Mesenchymal stem cell (in vitro differentiated cells and primary cell): Measurements from ENCODE around the gene COL4A4.

Experiments
- DNase-seq: peaks from one replicate; pipeline ENCODE4 v3.0.0-alpha.2; 2013
- H2AFZ ChIP-seq: one replicate; pipeline ENCODE4 v1.6.1; 2013; ENCODE audit warnings: low read depth, mild to moderate bottlenecking, control low read depth, inconsistent platforms, low read length, moderate library complexity
- H2AK5ac ChIP-seq: 2 replicates; pipeline ENCODE4 v1.6.1; 2013; ENCODE audit warnings: low read length, moderate library complexity, mild to moderate bottlenecking, inconsistent platforms; ENCODE audit not compliant: severe bottlenecking
- H2BK120ac ChIP-seq: one replicate; pipeline ENCODE4 v1.6.1; 2013; ENCODE audit warnings: low read depth, mild to moderate bottlenecking, inconsistent platforms, low read length, moderate library complexity
- H2BK12ac ChIP-seq, 2 experiments: one replicate each; pipeline ENCODE4 v1.6.1; 2013; ENCODE audit warnings: inconsistent platforms in 2 of 2, low read length in 2 of 2, mild to moderate bottlenecking in 2 of 2, moderate library complexity in 2 of 2, control low read depth in 1 of 2
- H2BK15ac ChIP-seq: one replicate; pipeline ENCODE4 v1.6.1; 2013; ENCODE audit warnings: mild to moderate bottlenecking, low read depth, inconsistent platforms; ENCODE audit not compliant: poor library complexity, severe bottlenecking
- H2BK5ac ChIP-seq: 2 replicates; pipeline ENCODE4 v1.6.1; 2013; ENCODE audit warnings: low read depth, mild to moderate bottlenecking, low read length, control low read depth, inconsistent platforms; ENCODE audit not compliant: poor library complexity, severe bottlenecking
- H3K14ac ChIP-seq, 2 experiments: one replicate each; pipeline ENCODE4 v1.6.1; 2013; ENCODE audit warnings: inconsistent platforms in 2 of 2, low read length in 2 of 2, control low read depth in 1 of 2, mild to moderate bottlenecking in 1 of 2, moderate library complexity in 1 of 2
- H3K18ac ChIP-seq, 2 experiments: one replicate each; pipeline ENCODE4 v1.6.1; 2013; ENCODE audit warnings: inconsistent platforms in 2 of 2, low read length in 2 of 2, control low read depth in 1 of 2, low read depth in 1 of 2, mild to moderate bottlenecking in 1 of 2
- H3K23ac ChIP-seq, 2 experiments: one replicate each; pipeline ENCODE4 v1.6.1; 2013; ENCODE audit warnings: inconsistent platforms in 2 of 2, low read length in 2 of 2, mild to moderate bottlenecking in 2 of 2, moderate library complexity in 2 of 2, control low read depth in 1 of 2
- H3K27ac ChIP-seq: 2 replicates; pipeline ENCODE4 v1.5.1; 2013; ENCODE audit warnings: mild to moderate bottlenecking, moderate library complexity, low read length, control low read depth, inconsistent platforms; ENCODE audit not compliant: poor library complexity, severe bottlenecking
- H3K27me3 ChIP-seq, 2 experiments: 2 replicates each; pipeline versions ENCODE4 v1.6.1 to v1.7.0; 2013; ENCODE audit warnings: low read length in 2 of 2, mild to moderate bottlenecking in 2 of 2, moderate library complexity in 2 of 2, control low read depth in 1 of 2, inconsistent platforms in 1 of 2; ENCODE audit not compliant: control insufficient read depth in 1 of 2, insufficient read depth in 1 of 2
- H3K36me3 ChIP-seq, 2 experiments: 2 replicates each; pipeline versions ENCODE4 v1.6.1 to v1.7.0; 2013; ENCODE audit warnings: low read length in 2 of 2, control low read depth in 1 of 2, inconsistent platforms in 1 of 2, low read depth in 1 of 2, mild to moderate bottlenecking in 1 of 2; ENCODE audit not compliant: insufficient read depth in 2 of 2, control insufficient read depth in 1 of 2
- H3K4ac ChIP-seq, 2 experiments: one replicate each; pipeline ENCODE4 v1.6.1; 2013; ENCODE audit warnings: inconsistent platforms in 2 of 2, low read length in 2 of 2, mild to moderate bottlenecking in 2 of 2, moderate library complexity in 2 of 2, control low read depth in 1 of 2, low read depth in 1 of 2
- H3K4me1 ChIP-seq: 2 replicates; pipeline ENCODE4 v1.6.1; 2013; ENCODE audit warnings: low read depth, low read length, control low read depth; ENCODE audit not compliant: control insufficient read depth, insufficient read depth
- H3K4me2 ChIP-seq: 2 replicates; pipeline ENCODE4 v1.6.1; 2013; ENCODE audit warnings: low read length, mild to moderate bottlenecking, inconsistent platforms; ENCODE audit not compliant: poor library complexity, severe bottlenecking
- H3K4me3 ChIP-seq, 2 experiments: 2 replicates each; pipeline versions ENCODE4 v1.5.1 to v1.7.0; 2013; ENCODE audit warnings: low read length in 2 of 2, mild to moderate bottlenecking in 2 of 2, control low read depth in 1 of 2, low read depth in 1 of 2; ENCODE audit not compliant: insufficient read depth in 1 of 2
- H3K79me1 ChIP-seq: replicated peaks from 2 replicates; pipeline ENCODE4 v1.6.1; 2013; ENCODE audit warnings: mild to moderate bottlenecking, control low read depth, low read length, inconsistent platforms; ENCODE audit not compliant: poor library complexity, severe bottlenecking
- H3K9ac ChIP-seq: 2 replicates; pipeline ENCODE4 v1.7.0; 2013; ENCODE audit warnings: mild to moderate bottlenecking, low read length, moderate library complexity
- H3K9me3 ChIP-seq: 2 replicates; pipeline ENCODE4 v1.7.0; 2013; ENCODE audit warnings: mild to moderate bottlenecking, low read length; ENCODE audit not compliant: control insufficient read depth
- H4K8ac ChIP-seq: one replicate; pipeline ENCODE4 v1.6.1; 2013; ENCODE audit warnings: inconsistent platforms, mild to moderate bottlenecking, low read length, moderate library complexity
- H4K91ac ChIP-seq: one replicate; pipeline ENCODE4 v1.6.1; 2013; ENCODE audit warnings: mild to moderate bottlenecking, low read length, inconsistent platforms
- WGBS: methylation state at CpG from one replicate; pipeline ENCODE4 v1.1.7; 2013; ENCODE audit warnings: mixed read lengths; 5-methylcytosine and 5-hydroxymethylcytosine counted together

Gene COL4A4

GRCh38 chr2:227030789-227031188, 133.2 kb downstream of the COL4A4 start:
- Histone ChIP-seq H2BK120ac (no peak overlapping the region), H3K14ac (no peak overlapping the region), H3K9me3 (no peaks in the 10 kb centered on the region), H2BK12ac (no peak overlapping the region), H2AFZ (no peak overlapping the region), H3K4me2 (no peak overlapping the region), H3K4me3 (no peak overlapping the region), H3K27ac (no peak overlapping the region), H4K91ac (no peak overlapping the region), H2BK15ac (no peak overlapping the region), H3K36me3 (no peaks in the 10 kb centered on the region), H2BK5ac (no peak overlapping the region), H3K4ac (no peak overlapping the region), H3K79me1 (no peaks in the 10 kb centered on the region), H4K8ac (no peak overlapping the region), H3K4me1 (no peaks in the 10 kb centered on the region), H3K18ac (no peak overlapping the region), H3K27me3 (no peaks in the 10 kb centered on the region), H3K9ac (no peak overlapping the region), H2AK5ac (no peak overlapping the region), H3K23ac (no peak overlapping the region)
- 89% methylated on average over 1 of the region's 2 CpGs for WGBS
- no peak for DNase-seq

GRCh38 chr2:227029426-227030105, 134.4 kb downstream of the COL4A4 start:
- Histone ChIP-seq H4K91ac (no peak overlapping the region), H3K27me3 (no peaks in the 10 kb centered on the region), H3K18ac (no peak overlapping the region), H2BK12ac (no peak overlapping the region), H3K4ac (no peak overlapping the region), H3K23ac (no peak overlapping the region), H3K27ac (no peak overlapping the region), H2BK15ac (no peak overlapping the region), H4K8ac (no peak overlapping the region), H3K4me3 (no peak overlapping the region), H2AFZ (no peak overlapping the region), H2AK5ac (no peak overlapping the region), H3K4me1 (no peaks in the 10 kb centered on the region), H2BK5ac (no peak overlapping the region), H3K36me3 (no peaks in the 10 kb centered on the region), H3K79me1 (no peaks in the 10 kb centered on the region), H3K9ac (no peak overlapping the region), H3K14ac (no peak overlapping the region), H3K9me3 (no peaks in the 10 kb centered on the region), H2BK120ac (no peak overlapping the region), H3K4me2 (no peak overlapping the region)
- 79% methylated on average over 3 of the region's 3 CpGs for WGBS
- no peak for DNase-seq

- no peak overlapping the region for H2AK5ac ChIP-seq
- no peak overlapping the region for H3K4me2 ChIP-seq
- H3K14ac ChIP-seq: no peak overlapping the region
- no peak overlapping the region for H2AFZ ChIP-seq
- no peaks in the 10 kb centered on the region for H3K27me3 ChIP-seq
- H2BK5ac ChIP-seq: no peak overlapping the region
- no peak overlapping the region for H3K4ac ChIP-seq
- no peak overlapping the region for H4K91ac ChIP-seq
- H3K9me3 ChIP-seq: no peaks in the 10 kb centered on the region
- no peak overlapping the region for H3K18ac ChIP-seq
- H2BK120ac ChIP-seq: no peak overlapping the region
- no peak overlapping the region for H3K27ac ChIP-seq
- H3K36me3 ChIP-seq: no peaks in the 10 kb centered on the region
- no peaks in the 10 kb centered on the region for H3K4me1 ChIP-seq
- no peak overlapping the region for H3K9ac ChIP-seq
- no peak overlapping the region for H4K8ac ChIP-seq
- no peak overlapping the region for H3K4me3 ChIP-seq
- DNase-seq: no peak
- H2BK15ac ChIP-seq: no peak overlapping the region
- WGBS: 71% methylated on average over 1 of the region's 2 CpGs
- no peak overlapping the region for H3K23ac ChIP-seq
- H2BK12ac ChIP-seq: no peak overlapping the region
- H3K79me1 ChIP-seq: no peaks in the 10 kb centered on the region
Measured at GRCh38 chr2:227025510-227025909, 138.5 kb downstream of the COL4A4 start.

GRCh38 chr2:227022608-227023007, 141.4 kb downstream of the COL4A4 start:
- no peak overlapping the region for H2AK5ac ChIP-seq
- H2BK12ac ChIP-seq: no peak overlapping the region
- no peak overlapping the region for H3K23ac ChIP-seq
- H2BK120ac ChIP-seq: no peak overlapping the region
- no peak overlapping the region for H4K8ac ChIP-seq
- H3K18ac ChIP-seq: no peak overlapping the region
- H3K9ac ChIP-seq: no peak overlapping the region
- no peak overlapping the region for H2BK5ac ChIP-seq
- H3K4ac ChIP-seq: no peak overlapping the region
- DNase-seq: peak; percentile 18
- no peaks in the 10 kb centered on the region for H3K27me3 ChIP-seq
- H2BK15ac ChIP-seq: no peak overlapping the region
- no peak overlapping the region for H2AFZ ChIP-seq
- H3K79me1 ChIP-seq: no peaks in the 10 kb centered on the region
- no peak overlapping the region for H3K27ac ChIP-seq
- no peaks in the 10 kb centered on the region for H3K4me1 ChIP-seq
- WGBS: 29% methylated on average over 3 of the region's 3 CpGs
- H3K36me3 ChIP-seq: no peaks in the 10 kb centered on the region
- no peak overlapping the region for H3K4me3 ChIP-seq
- no peaks in the 10 kb centered on the region for H3K9me3 ChIP-seq
- no peak overlapping the region for H3K4me2 ChIP-seq
- no peak overlapping the region for H4K91ac ChIP-seq
- H3K14ac ChIP-seq: peak overlapping the region in 1 of 2 experiments; percentile 58
